ENCODE measurements around the gene UBE4B. TPM values are rescaled to one million over a fixed set of nuclear protein-coding genes. Genes with fewer than 3 reads are reported as not detected.
A peak's percentile ranks its signal among the peaks of the same experiment; 100 is the strongest.
"Not testable (repeated sequence)": the region's sequence is repeated elsewhere in the genome, so short reads cannot be mapped to it uniquely, and the experiment has no call there.

UBE4B gene
- 16.0 TPM for polyA plus RNA-seq (2012; ENCODE audit: low read depth, missing spikeins)

- TF ChIP-seq PAX5 (IDR thresholded peaks at IDR 0.05; ENCODE audit: insufficient read depth, low read length, severe bottlenecking) (peak; percentile 54), POLR2AphosphoS5 (IDR thresholded peaks at IDR 0.05; ENCODE audit: low read depth, low read length) (no peak), SPI1 (IDR thresholded peaks at IDR 0.05; ENCODE audit: low read depth, low read length) (peak; percentile 26; the same call in 1 of the 2 replicates), POU2F2 (IDR thresholded peaks at IDR 0.05; ENCODE audit: low read depth, low read length) (no peak), TAF1 (IDR thresholded peaks at IDR 0.05; ENCODE audit: low read depth, low read length) (peak; percentile 70), POLR2A (IDR thresholded peaks at IDR 0.05; ENCODE audit: low read depth, low read length) (no peak)
- FAIRE-seq (peak; percentile 100), DNase-seq (ENCODE audit: insufficient read length, low spot score) (peak; percentile 97)
These were observed at the start of gene UBE4B for GRCh38 chr1:10032590-10033358. UBE4B (plus strand) TSS chr1:10032958; CDS start chr1:10033671, 713 bp downstream.

GRCh38 chr1:9984253-9984652 is 48.5 kb upstream of the UBE4B start:
- FAIRE-seq (no peak), DNase-seq (ENCODE audit: insufficient read length, low spot score) (no peak)
- TF ChIP-seq SPI1 (IDR thresholded peaks at IDR 0.05; ENCODE audit: low read depth, low read length): no peak

DNA sequence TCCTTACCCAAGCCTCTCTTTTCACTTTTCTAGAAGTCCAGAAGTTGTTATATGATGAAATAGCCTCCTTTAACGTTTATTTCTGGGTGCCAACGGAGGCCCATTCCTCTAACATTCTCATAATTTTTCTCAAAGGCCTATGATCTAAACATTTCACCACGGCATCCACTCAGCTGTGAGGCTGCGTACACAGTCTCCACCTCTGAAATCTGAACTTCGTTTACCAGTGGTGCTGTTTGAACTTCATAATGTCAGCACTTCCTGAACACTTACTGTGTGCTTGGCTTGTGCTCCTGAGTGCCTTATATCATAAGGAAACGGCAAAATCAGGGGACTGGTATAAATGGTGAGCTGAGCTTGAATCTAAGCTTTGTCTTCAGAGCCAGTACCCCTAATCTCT is 47.8 kb upstream of the UBE4B start:
- DNase-seq (ENCODE audit: insufficient read length, low spot score): no peak
- TF ChIP-seq POU2F2 (IDR thresholded peaks at IDR 0.05; ENCODE audit: low read depth, low read length) (no peak), PAX5 (IDR thresholded peaks at IDR 0.05; ENCODE audit: insufficient read depth, low read length, severe bottlenecking) (no peak), POLR2AphosphoS5 (IDR thresholded peaks at IDR 0.05; ENCODE audit: low read depth, low read length) (no peak), POLR2A (IDR thresholded peaks at IDR 0.05; ENCODE audit: low read depth, low read length) (no peak), TAF1 (IDR thresholded peaks at IDR 0.05; ENCODE audit: low read depth, low read length) (no peak)
- no peak for FAIRE-seq

DNA sequence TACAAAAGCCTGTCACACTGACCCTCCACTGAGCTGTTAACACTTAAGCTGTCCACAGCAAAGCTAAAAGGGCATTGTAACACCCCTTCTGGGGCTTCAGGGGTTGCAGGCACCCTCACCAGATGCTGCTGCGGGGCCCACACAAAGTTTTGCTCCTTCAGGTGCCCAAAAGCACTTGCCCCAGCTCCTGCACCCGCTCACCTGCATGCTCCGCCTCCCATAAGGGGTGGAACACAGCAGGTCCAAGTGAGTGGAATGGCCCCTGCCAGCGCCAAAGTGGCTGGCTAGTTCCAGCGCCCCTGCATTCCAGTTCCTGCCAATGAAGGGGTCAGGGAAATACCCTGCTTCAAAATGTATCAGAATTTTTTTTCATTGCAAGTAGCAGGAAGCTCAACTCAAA is 43.0 kb upstream of the UBE4B start:
- DNase-seq (ENCODE audit: insufficient read length, low spot score): no peak
- no peak for FAIRE-seq
- TF ChIP-seq POLR2A (IDR thresholded peaks at IDR 0.05; ENCODE audit: low read depth, low read length): no peak
- TF ChIP-seq PAX5 (IDR thresholded peaks at IDR 0.05; ENCODE audit: insufficient read depth, low read length, severe bottlenecking): no peak
- TF ChIP-seq TAF1 (IDR thresholded peaks at IDR 0.05; ENCODE audit: low read depth, low read length): no peak
- no peak for TF ChIP-seq POU2F2 (IDR thresholded peaks at IDR 0.05; ENCODE audit: low read depth, low read length)

- DNase-seq (ENCODE audit: insufficient read length, low spot score) (no peak), FAIRE-seq (no peak)
- TF ChIP-seq TAF1 (IDR thresholded peaks at IDR 0.05; ENCODE audit: low read depth, low read length): no peak
- TF ChIP-seq SPI1 (IDR thresholded peaks at IDR 0.05; ENCODE audit: low read depth, low read length): no peak
- no peak for TF ChIP-seq PAX5 (IDR thresholded peaks at IDR 0.05; ENCODE audit: insufficient read depth, low read length, severe bottlenecking)
- no peak for TF ChIP-seq POLR2AphosphoS5 (IDR thresholded peaks at IDR 0.05; ENCODE audit: low read depth, low read length)
- TF ChIP-seq POU2F2 (IDR thresholded peaks at IDR 0.05; ENCODE audit: low read depth, low read length): no peak
- no peak for TF ChIP-seq POLR2A (IDR thresholded peaks at IDR 0.05; ENCODE audit: low read depth, low read length)
These were observed 41.8 kb upstream of the UBE4B start for GRCh38 chr1:9990944-9991343.

DNA sequence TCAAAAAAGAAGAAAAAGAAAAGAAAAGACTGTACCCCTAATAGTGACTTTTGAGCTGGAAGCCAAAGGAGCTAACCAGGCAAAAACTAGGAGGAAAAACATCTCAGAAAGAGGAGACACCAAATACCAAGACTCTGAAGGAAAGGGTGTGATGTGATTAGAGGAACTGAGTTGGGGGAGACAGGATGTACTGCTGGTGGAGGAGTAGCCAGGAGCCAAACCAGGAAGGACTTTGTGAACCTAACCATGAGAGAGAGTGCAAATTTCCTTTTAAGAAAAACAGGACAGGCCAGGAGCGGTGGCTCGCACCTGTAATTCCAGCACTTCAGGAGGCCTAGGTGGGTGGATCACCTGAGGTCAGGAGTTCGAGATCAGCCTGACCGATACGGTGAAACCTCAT is 39.8 kb upstream of the UBE4B start:
- TF ChIP-seq POLR2A (IDR thresholded peaks at IDR 0.05; ENCODE audit: low read depth, low read length): no peak
- no peak for TF ChIP-seq POLR2AphosphoS5 (IDR thresholded peaks at IDR 0.05; ENCODE audit: low read depth, low read length)
- no peak for TF ChIP-seq SPI1 (IDR thresholded peaks at IDR 0.05; ENCODE audit: low read depth, low read length)
- no peak for TF ChIP-seq POU2F2 (IDR thresholded peaks at IDR 0.05; ENCODE audit: low read depth, low read length)
- TF ChIP-seq PAX5 (IDR thresholded peaks at IDR 0.05; ENCODE audit: insufficient read depth, low read length, severe bottlenecking): no peak
- TF ChIP-seq TAF1 (IDR thresholded peaks at IDR 0.05; ENCODE audit: low read depth, low read length): no peak
- no peak for DNase-seq (ENCODE audit: insufficient read length, low spot score)
- no peak for FAIRE-seq

GRCh38 chr1:9993561-9994075 is 39.1 kb upstream of the UBE4B start:
- DNase-seq (ENCODE audit: insufficient read length, low spot score) (no peak), FAIRE-seq (no peak)
- TF ChIP-seq SPI1 (IDR thresholded peaks at IDR 0.05; ENCODE audit: low read depth, low read length): no peak
- no peak for TF ChIP-seq POLR2AphosphoS5 (IDR thresholded peaks at IDR 0.05; ENCODE audit: low read depth, low read length)
- no peak for TF ChIP-seq TAF1 (IDR thresholded peaks at IDR 0.05; ENCODE audit: low read depth, low read length)
- no peak for TF ChIP-seq PAX5 (IDR thresholded peaks at IDR 0.05; ENCODE audit: insufficient read depth, low read length, severe bottlenecking)
- TF ChIP-seq POU2F2 (IDR thresholded peaks at IDR 0.05; ENCODE audit: low read depth, low read length): no peak
- TF ChIP-seq POLR2A (IDR thresholded peaks at IDR 0.05; ENCODE audit: low read depth, low read length): no peak

GRCh38 chr1:9996624-9997582 is 35.9 kb upstream of the UBE4B start, which contains the start of gene RBP7:
RBP7 (plus strand) TSS chr1:9997228; CDS start chr1:9997259, 31 bp downstream.
- FAIRE-seq (no peak), DNase-seq (ENCODE audit: insufficient read length, low spot score) (peak; percentile 48)
- TF ChIP-seq POLR2AphosphoS5 (IDR thresholded peaks at IDR 0.05; ENCODE audit: low read depth, low read length): no peak
- no peak for TF ChIP-seq SPI1 (IDR thresholded peaks at IDR 0.05; ENCODE audit: low read depth, low read length)
- TF ChIP-seq TAF1 (IDR thresholded peaks at IDR 0.05; ENCODE audit: low read depth, low read length): no peak
- TF ChIP-seq PAX5 (IDR thresholded peaks at IDR 0.05; ENCODE audit: insufficient read depth, low read length, severe bottlenecking): no peak
- TF ChIP-seq POLR2A (IDR thresholded peaks at IDR 0.05; ENCODE audit: low read depth, low read length): no peak
- TF ChIP-seq POU2F2 (IDR thresholded peaks at IDR 0.05; ENCODE audit: low read depth, low read length): no peak

- no peak for FAIRE-seq
- TF ChIP-seq SPI1 (IDR thresholded peaks at IDR 0.05; ENCODE audit: low read depth, low read length) (no peak), POU2F2 (IDR thresholded peaks at IDR 0.05; ENCODE audit: low read depth, low read length) (no peak), POLR2A (IDR thresholded peaks at IDR 0.05; ENCODE audit: low read depth, low read length) (no peak), POLR2AphosphoS5 (IDR thresholded peaks at IDR 0.05; ENCODE audit: low read depth, low read length) (no peak), PAX5 (IDR thresholded peaks at IDR 0.05; ENCODE audit: insufficient read depth, low read length, severe bottlenecking) (no peak), TAF1 (IDR thresholded peaks at IDR 0.05; ENCODE audit: low read depth, low read length) (no peak)
- no peak for DNase-seq (ENCODE audit: insufficient read length, low spot score)
These were observed 31.6 kb upstream of the UBE4B start for GRCh38 chr1:10001016-10001665.

DNA sequence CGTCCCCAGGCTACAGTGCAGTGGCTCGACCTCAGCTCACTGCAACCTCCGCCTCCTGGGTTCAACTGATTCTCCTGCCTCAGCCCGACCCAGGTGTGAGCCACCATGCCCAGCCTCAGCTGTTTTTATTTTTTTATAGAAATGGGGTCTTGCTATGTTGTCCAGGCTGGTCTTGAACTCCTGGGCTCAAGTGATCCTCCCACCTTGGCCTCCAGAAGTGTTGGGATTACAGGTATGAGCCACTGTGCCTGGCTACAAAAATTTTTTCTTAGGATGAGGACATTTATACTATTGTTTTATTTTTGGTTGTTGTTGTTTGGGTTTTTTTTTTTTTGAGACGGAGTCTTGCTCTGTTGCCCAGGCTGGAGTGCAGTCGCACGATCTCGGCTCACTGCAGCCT is 27.5 kb upstream of the UBE4B start:
- DNase-seq (ENCODE audit: insufficient read length, low spot score); FAIRE-seq: not testable (repeated sequence)
